LNCaP clone FGC (cell line): ENCODE measurements around the gene LIF.

Experiments
- DNase-seq: peaks from one replicate; pipeline ENCODE4 v3.0.0-alpha.2; 2011; ENCODE audit warnings: low read depth
- H3K4me3 ChIP-seq: 2 replicates; pipeline ENCODE4 v1.5.1; 2011; ENCODE audit warnings: mild to moderate bottlenecking, low read depth, low read length, control low read depth
- TF ChIP-seq, protein P1 (sequence below): IDR thresholded peaks from 2 replicates; pipeline ENCODE4 v1.5.1; 2012; ENCODE audit warnings: mild to moderate bottlenecking; ENCODE audit not compliant: control insufficient read depth, insufficient read depth; ENCODE audit errors: extremely low read depth

The LIF gene

GRCh38 chr22:30224161-30224857 is 22.2 kb downstream of the LIF start:
- no peak for DNase-seq
- no peak overlapping the region for H3K4me3 ChIP-seq
- TF ChIP-seq, protein P1, sequence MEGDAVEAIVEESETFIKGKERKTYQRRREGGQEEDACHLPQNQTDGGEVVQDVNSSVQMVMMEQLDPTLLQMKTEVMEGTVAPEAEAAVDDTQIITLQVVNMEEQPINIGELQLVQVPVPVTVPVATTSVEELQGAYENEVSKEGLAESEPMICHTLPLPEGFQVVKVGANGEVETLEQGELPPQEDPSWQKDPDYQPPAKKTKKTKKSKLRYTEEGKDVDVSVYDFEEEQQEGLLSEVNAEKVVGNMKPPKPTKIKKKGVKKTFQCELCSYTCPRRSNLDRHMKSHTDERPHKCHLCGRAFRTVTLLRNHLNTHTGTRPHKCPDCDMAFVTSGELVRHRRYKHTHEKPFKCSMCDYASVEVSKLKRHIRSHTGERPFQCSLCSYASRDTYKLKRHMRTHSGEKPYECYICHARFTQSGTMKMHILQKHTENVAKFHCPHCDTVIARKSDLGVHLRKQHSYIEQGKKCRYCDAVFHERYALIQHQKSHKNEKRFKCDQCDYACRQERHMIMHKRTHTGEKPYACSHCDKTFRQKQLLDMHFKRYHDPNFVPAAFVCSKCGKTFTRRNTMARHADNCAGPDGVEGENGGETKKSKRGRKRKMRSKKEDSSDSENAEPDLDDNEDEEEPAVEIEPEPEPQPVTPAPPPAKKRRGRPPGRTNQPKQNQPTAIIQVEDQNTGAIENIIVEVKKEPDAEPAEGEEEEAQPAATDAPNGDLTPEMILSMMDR = no peak

DNA sequence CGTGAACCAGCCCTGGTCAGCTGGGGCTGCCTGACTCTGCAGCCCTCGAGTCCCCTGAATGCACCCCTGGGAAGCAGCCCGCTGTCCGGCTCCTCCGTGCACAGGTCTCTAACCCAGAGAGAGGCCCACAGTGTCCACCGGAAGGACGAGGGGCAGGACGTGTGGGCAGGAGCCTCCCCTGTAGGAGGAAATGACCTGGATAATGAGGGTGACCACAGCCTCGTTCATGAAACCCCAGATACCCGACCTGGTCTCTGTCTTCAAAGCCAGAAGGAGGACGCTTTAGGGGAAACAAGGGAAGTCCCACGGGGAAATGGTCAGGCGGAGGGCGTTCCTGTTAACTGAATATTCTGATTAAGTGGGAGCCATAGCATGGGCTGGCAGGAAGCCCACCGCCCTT is 23.3 kb downstream of the LIF start:
- TF ChIP-seq, protein P1 = no peak
- DNase-seq = no peak
- H3K4me3 ChIP-seq = no peak overlapping the region

GRCh38 chr22:30222321-30222720 is 24.2 kb downstream of the LIF start:
- DNase-seq = no peak
- H3K4me3 ChIP-seq = no peak overlapping the region
- TF ChIP-seq, protein P1 = no peak

- DNase-seq = no peak
- H3K4me3 ChIP-seq = no peak overlapping the region
These were observed 25.2 kb downstream of the LIF start for GRCh38 chr22:30221121-30221992.

GRCh38 chr22:30220338-30221012 is 26.1 kb downstream of the LIF start:
- H3K4me3 ChIP-seq = no peak overlapping the region
- TF ChIP-seq, protein P1 = no peak
- DNase-seq = no peak

More at GRCh38 chr22:30221121-30221992, 25.2 kb downstream of the LIF start:
- TF ChIP-seq, protein P1 = no peak

DNA sequence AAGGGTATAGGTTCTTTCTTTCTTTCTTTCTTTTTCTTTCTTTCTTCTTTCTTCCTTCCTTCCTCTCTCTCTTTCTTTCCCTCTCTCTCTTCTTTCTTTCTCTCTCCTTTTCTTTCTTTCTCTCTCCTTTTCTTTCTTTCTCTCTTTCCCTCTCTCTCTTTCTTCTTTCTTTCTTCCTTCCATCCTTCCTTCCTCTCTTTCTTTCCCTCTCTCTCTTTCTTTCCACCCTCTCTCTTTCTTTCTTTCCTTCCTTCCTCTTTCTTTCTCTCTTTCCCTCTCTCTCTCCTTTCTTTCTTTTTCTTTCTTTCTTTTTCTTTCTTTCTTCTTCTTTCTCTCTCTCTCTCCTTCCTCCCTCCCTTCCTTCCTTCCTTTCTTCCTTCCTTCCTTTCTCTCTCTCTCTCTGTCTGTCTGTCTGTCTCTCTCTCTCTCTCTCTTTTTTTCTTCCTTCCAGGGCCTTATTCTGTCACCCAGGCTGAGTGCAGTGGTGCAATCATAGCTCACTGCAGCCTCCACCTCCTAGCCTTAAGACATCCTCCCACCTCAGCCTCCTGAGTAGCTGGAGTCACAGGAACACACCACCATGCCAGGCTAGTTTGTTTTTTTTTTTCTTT is 26.8 kb downstream of the LIF start:
- no peak overlapping the region for H3K4me3 ChIP-seq
- no peak for DNase-seq
- TF ChIP-seq, protein P1 = no peak
